ENCODE measurements around the gene KRTAP10-1. TPM values are rescaled to one million over a fixed set of nuclear protein-coding genes. Genes with fewer than 3 reads are reported as not detected.

The KRTAP10-1 gene
- total RNA-seq (2014; rRNA removed; shearing (Covaris generic)) (not detected in 2 replicates), polyA plus RNA-seq (2016; fragmentation: Nextera tagmentation; extraction: Ambion mirVana) (not detected in 2 replicates)

DNA sequence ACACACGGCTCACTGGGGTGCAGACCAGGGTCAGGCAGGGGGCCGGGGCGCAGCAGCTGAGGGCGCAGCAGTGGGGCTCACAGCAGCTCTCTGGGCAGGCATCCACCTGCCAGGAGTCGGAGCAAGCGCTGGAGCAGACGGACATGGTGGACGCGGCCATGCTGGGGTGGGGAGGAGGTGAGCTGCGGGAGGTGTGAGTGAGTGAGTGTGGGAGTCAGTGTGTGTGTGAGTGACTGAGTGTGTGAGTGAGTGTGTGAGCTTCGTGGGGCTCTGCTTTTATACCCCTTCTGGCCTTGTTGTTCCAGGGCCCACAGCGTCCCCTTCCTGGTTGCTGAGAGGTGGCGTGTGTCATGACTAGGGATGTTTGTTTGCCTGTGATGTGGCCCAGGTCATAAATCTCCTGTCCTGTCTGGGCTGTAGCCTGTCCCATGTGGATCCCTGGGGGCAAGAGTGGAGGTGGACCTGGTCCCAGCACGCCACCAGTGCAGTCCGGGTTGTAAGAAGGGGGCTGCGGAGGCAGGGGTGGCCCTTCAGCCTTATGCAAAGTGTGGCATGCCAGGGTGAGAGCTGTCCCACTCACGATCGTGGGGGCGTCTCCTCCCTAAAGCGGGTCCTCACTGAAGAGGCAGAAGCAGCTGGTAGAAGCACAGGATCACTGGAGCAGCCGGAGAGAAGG lies at the start of gene KRTAP10-1:
TSS of gene KRTAP10-1 (minus strand) at position 205 of the 676 bp plus-strand sequence. CDS start at position 160, 45 bp downstream.
- no peak for DNase-seq
- H3K4me1 ChIP-seq (ENCODE audit: insufficient read depth) = no peaks in the 10 kb centered on the region
- no peak within 1 kb of the TSS for H3K9ac ChIP-seq

GRCh38 chr21:44589094-44589493 lies 49.1 kb upstream of the KRTAP10-1 start:
- H3K9me2 ChIP-seq (ENCODE audit: insufficient read depth) = no peaks in the 10 kb centered on the region
- H3K4me2 ChIP-seq (ENCODE audit: unreplicated experiment) = no peak overlapping the region
- no peak overlapping the region for H3K27ac ChIP-seq
- no peaks in the 10 kb centered on the region for H3K36me3 ChIP-seq (ENCODE audit: low read depth)
- in situ Hi-C loops (cut with MboI) = loop anchor here (25.0 kb wide), 1 partner anchor 527 kb away; no protein-coding TSS in a partner anchor
- no peak overlapping the region for H2AFZ ChIP-seq
- H3K27me3 ChIP-seq (replicated peaks; ENCODE audit: insufficient read depth) = no peaks in the 10 kb centered on the region
- TF ChIP-seq EZH2phosphoT487 (IDR thresholded peaks at IDR 0.05; ENCODE audit: insufficient read depth, low read depth) (no peak), EZH2 (IDR thresholded peaks at IDR 0.05; ENCODE audit: insufficient read depth, poor library complexity, severe bottlenecking) (no peak)
- 40 to 56% methylated on average over 2 of the region's 2 CpGs for WGBS, 2 experiments (ENCODE audit: low coverage in 1 of 2, low lambda C conversion rate in 2 of 2, missing lambda C conversion rate in 2 of 2)
- H3K4me1 ChIP-seq (ENCODE audit: insufficient read depth) = no peaks in the 10 kb centered on the region
- no peaks in the 10 kb centered on the region for H4K20me1 ChIP-seq (ENCODE audit: insufficient read depth)
- H3K9me3 ChIP-seq (ENCODE audit: low read depth) = no peaks in the 10 kb centered on the region
- H3K79me2 ChIP-seq (ENCODE audit: insufficient read depth) = no peaks in the 10 kb centered on the region
- no peaks in the 10 kb centered on the region for H3F3A ChIP-seq (ENCODE audit: insufficient read depth)
- no peak for DNase-seq
- no peak overlapping the region for H3K4me3 ChIP-seq
- no peak overlapping the region for H3K9ac ChIP-seq

More for the DNA sequence above, at the start of gene KRTAP10-1:
- H3K9me3 ChIP-seq (ENCODE audit: low read depth) = no peaks in the 10 kb centered on the region
- in situ Hi-C loops (cut with MboI) = no loop called here
- H3F3A ChIP-seq (ENCODE audit: insufficient read depth) = no peaks in the 10 kb centered on the region
- no peaks in the 10 kb centered on the region for H3K27me3 ChIP-seq (replicated peaks; ENCODE audit: insufficient read depth)
- no peak within 1 kb of the TSS for H3K27ac ChIP-seq
- no peaks in the 10 kb centered on the region for H3K79me2 ChIP-seq (ENCODE audit: insufficient read depth)
- no peak within 1 kb of the TSS for H3K4me2 ChIP-seq (ENCODE audit: unreplicated experiment)
- H4K20me1 ChIP-seq (ENCODE audit: insufficient read depth) = no peaks in the 10 kb centered on the region
- no peaks in the 10 kb centered on the region for H3K9me2 ChIP-seq (ENCODE audit: insufficient read depth)
- no peak within 1 kb of the TSS for H3K4me3 ChIP-seq
- no peak within 1 kb of the TSS for H2AFZ ChIP-seq
- TF ChIP-seq EZH2phosphoT487 (IDR thresholded peaks at IDR 0.05; ENCODE audit: insufficient read depth, low read depth) = no peak
- no peak for TF ChIP-seq EZH2 (IDR thresholded peaks at IDR 0.05; ENCODE audit: insufficient read depth, poor library complexity, severe bottlenecking)
- no peaks in the 10 kb centered on the region for H3K36me3 ChIP-seq (ENCODE audit: low read depth)
- 59 to 60% methylated on average over 21 of the region's 21 CpGs for WGBS, 2 experiments (ENCODE audit: low coverage in 1 of 2, low lambda C conversion rate in 2 of 2, missing lambda C conversion rate in 2 of 2)

- H3F3A ChIP-seq (ENCODE audit: insufficient read depth) = no peaks in the 10 kb centered on the region
- H3K27me3 ChIP-seq (replicated peaks; ENCODE audit: insufficient read depth) = no peaks in the 10 kb centered on the region
- 14 to 23% methylated on average over 3 of the region's 3 CpGs for WGBS, 2 experiments (ENCODE audit: low coverage in 1 of 2, low lambda C conversion rate in 2 of 2, missing lambda C conversion rate in 2 of 2)
- H3K9ac ChIP-seq = no peak overlapping the region
- H3K4me3 ChIP-seq = no peak overlapping the region
- in situ Hi-C loops (cut with MboI) = loop anchor here (25.0 kb wide), 1 partner anchor 524 kb away; no protein-coding TSS in a partner anchor
- H2AFZ ChIP-seq = no peak overlapping the region
- H3K4me1 ChIP-seq (ENCODE audit: insufficient read depth) = no peaks in the 10 kb centered on the region
- H3K36me3 ChIP-seq (ENCODE audit: low read depth) = no peaks in the 10 kb centered on the region
- TF ChIP-seq EZH2 (IDR thresholded peaks at IDR 0.05; ENCODE audit: insufficient read depth, poor library complexity, severe bottlenecking) (no peak), EZH2phosphoT487 (IDR thresholded peaks at IDR 0.05; ENCODE audit: insufficient read depth, low read depth) (no peak)
- H4K20me1 ChIP-seq (ENCODE audit: insufficient read depth) = no peaks in the 10 kb centered on the region
- H3K27ac ChIP-seq = no peak overlapping the region
- H3K4me2 ChIP-seq (ENCODE audit: unreplicated experiment) = no peak overlapping the region
- H3K9me3 ChIP-seq (ENCODE audit: low read depth) = no peaks in the 10 kb centered on the region
- DNase-seq = no peak
- no peaks in the 10 kb centered on the region for H3K79me2 ChIP-seq (ENCODE audit: insufficient read depth)
- H3K9me2 ChIP-seq (ENCODE audit: insufficient read depth) = no peaks in the 10 kb centered on the region
Measured at GRCh38 chr21:44585892-44586291, 45.9 kb upstream of the KRTAP10-1 start.

DNA sequence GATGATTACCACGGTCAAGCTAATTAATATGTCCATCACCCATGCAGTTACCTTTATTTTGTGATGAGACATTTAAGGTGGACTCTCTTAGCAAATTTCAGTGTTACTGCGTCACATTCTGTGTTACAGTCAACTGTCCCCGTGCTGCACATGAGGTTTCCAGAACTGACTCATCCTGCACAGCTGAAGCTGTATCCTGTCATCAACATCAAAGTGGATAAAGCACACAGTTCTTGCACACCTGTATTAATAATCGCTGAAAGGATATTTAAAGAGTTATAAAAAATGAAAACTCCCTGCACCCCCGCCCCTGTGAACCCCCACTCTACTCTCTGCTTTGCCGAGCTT lies 43.8 kb upstream of the KRTAP10-1 start:
- no peak overlapping the region for H3K27ac ChIP-seq
- 11 to 15% methylated on average over 6 of the region's 6 CpGs for WGBS, 2 experiments (ENCODE audit: low coverage in 1 of 2, low lambda C conversion rate in 2 of 2, missing lambda C conversion rate in 2 of 2)
- no peak overlapping the region for H3K4me2 ChIP-seq (ENCODE audit: unreplicated experiment)
- no peak overlapping the region for H2AFZ ChIP-seq
- no peak overlapping the region for H3K9ac ChIP-seq
- H3K4me3 ChIP-seq = no peak overlapping the region
- in situ Hi-C loops (cut with MboI) = loop anchor here (25.0 kb wide), 1 partner anchor 521 kb away; no protein-coding TSS in a partner anchor
- no peaks in the 10 kb centered on the region for H3K9me2 ChIP-seq (ENCODE audit: insufficient read depth)
- H3K27me3 ChIP-seq (replicated peaks; ENCODE audit: insufficient read depth) = no peaks in the 10 kb centered on the region
- no peaks in the 10 kb centered on the region for H3F3A ChIP-seq (ENCODE audit: insufficient read depth)
- H3K4me1 ChIP-seq (ENCODE audit: insufficient read depth) = no peaks in the 10 kb centered on the region
- DNase-seq = no peak
- H4K20me1 ChIP-seq (ENCODE audit: insufficient read depth) = no peaks in the 10 kb centered on the region
- TF ChIP-seq EZH2 (IDR thresholded peaks at IDR 0.05; ENCODE audit: insufficient read depth, poor library complexity, severe bottlenecking) (no peak), EZH2phosphoT487 (IDR thresholded peaks at IDR 0.05; ENCODE audit: insufficient read depth, low read depth) (no peak)
- no peaks in the 10 kb centered on the region for H3K9me3 ChIP-seq (ENCODE audit: low read depth)
- no peaks in the 10 kb centered on the region for H3K79me2 ChIP-seq (ENCODE audit: insufficient read depth)
- no peaks in the 10 kb centered on the region for H3K36me3 ChIP-seq (ENCODE audit: low read depth)
